ENCODE data around the gene ABCD4.

DNA sequence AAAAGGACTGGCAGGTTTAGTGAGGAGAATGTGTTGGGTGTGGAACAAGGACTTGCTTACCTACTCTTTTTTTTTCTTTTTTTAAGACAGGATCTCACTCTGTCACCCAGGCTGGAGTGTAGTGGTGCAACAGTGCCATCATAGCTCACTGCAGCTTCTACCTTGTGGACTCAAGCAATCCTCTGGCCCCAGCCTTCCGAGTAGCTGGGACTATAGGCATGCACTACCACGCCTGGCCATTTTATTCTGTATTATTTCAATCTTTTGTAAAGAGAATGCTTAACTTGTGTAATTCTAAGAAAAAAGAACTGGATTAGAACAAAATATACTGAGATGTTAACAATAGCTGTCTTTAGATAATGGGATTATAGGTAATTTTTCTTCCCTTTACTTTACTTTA is 43.6 kb upstream of the ABCD4 start:
- TF ChIP-seq POLR2A (IDR thresholded peaks at IDR 0.05), result no peak
- TF ChIP-seq, protein P1, sequence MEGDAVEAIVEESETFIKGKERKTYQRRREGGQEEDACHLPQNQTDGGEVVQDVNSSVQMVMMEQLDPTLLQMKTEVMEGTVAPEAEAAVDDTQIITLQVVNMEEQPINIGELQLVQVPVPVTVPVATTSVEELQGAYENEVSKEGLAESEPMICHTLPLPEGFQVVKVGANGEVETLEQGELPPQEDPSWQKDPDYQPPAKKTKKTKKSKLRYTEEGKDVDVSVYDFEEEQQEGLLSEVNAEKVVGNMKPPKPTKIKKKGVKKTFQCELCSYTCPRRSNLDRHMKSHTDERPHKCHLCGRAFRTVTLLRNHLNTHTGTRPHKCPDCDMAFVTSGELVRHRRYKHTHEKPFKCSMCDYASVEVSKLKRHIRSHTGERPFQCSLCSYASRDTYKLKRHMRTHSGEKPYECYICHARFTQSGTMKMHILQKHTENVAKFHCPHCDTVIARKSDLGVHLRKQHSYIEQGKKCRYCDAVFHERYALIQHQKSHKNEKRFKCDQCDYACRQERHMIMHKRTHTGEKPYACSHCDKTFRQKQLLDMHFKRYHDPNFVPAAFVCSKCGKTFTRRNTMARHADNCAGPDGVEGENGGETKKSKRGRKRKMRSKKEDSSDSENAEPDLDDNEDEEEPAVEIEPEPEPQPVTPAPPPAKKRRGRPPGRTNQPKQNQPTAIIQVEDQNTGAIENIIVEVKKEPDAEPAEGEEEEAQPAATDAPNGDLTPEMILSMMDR (IDR thresholded peaks at IDR 0.05), result peak in 1 of 4 experiments; percentile 11
